ENCODE data around the gene PAK5.

PAK5 gene

GRCh38 chr20:9573335-9574151 is 265.3 kb downstream of the PAK5 start:
- Histone ChIP-seq H4K20me1 (ENCODE audit: insufficient read depth, low read length) (no peaks in the 10 kb centered on the region), H3K27ac (ENCODE audit: low read length) (no peak overlapping the region), H3K4me1 (ENCODE audit: low read length) (no peaks in the 10 kb centered on the region), H3K4me2 (ENCODE audit: low read depth, low read length) (no peak overlapping the region), H3K4me3 (ENCODE audit: low read length) (no peak overlapping the region), H3K9me3 (replicated peaks; ENCODE audit: insufficient read depth, low read length) (no peaks in the 10 kb centered on the region), H3K36me3 (replicated peaks; ENCODE audit: insufficient read depth, low read length) (no peaks in the 10 kb centered on the region), H3K9ac (ENCODE audit: low read length) (no peak overlapping the region), H3F3A (ENCODE audit: insufficient read depth, low read length) (no peaks in the 10 kb centered on the region), H3K9me2 (replicated peaks; ENCODE audit: insufficient read depth, low read length) (no peaks in the 10 kb centered on the region), H3K27me3 (replicated peaks; ENCODE audit: insufficient read depth, low read length) (no peaks in the 10 kb centered on the region), H3K79me2 (ENCODE audit: low read length) (no peaks in the 10 kb centered on the region), H2AFZ (ENCODE audit: low read length) (no peak overlapping the region)
- TF ChIP-seq EZH2phosphoT487 (IDR thresholded peaks at IDR 0.05; ENCODE audit: low read length) (no peak), EZH2 (optimal IDR thresholded peaks at IDR 0.05; ENCODE audit: low read depth, low read length) (no peak)
- no peak for DNase-seq

DNA sequence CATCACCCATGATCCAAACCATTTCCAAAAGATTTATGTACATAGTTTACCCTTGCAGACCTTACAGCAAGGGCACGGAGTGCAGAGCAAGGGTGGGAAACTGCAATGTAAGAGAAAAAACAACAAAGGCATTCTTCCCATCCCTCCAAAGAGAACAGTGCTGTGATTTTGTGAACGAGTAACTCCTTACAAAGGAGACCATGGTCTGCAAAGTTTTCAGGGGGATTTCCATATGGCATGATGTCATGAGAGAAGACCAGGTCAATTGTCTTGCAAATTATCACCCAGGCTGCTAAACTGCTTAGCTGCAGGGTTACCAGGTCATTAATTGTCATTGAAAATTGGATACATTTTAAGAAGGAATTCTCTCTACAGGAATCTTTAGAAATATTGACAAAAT is 266.2 kb downstream of the PAK5 start:
- Histone ChIP-seq H4K20me1 (ENCODE audit: insufficient read depth, low read length) (no peaks in the 10 kb centered on the region), H3F3A (ENCODE audit: insufficient read depth, low read length) (no peaks in the 10 kb centered on the region), H3K9ac (ENCODE audit: low read length) (no peak overlapping the region)

GRCh38 chr20:9571783-9572182 is 267.1 kb downstream of the PAK5 start:
- Histone ChIP-seq H3K36me3 (replicated peaks; ENCODE audit: insufficient read depth, low read length) (no peaks in the 10 kb centered on the region), H3K4me2 (ENCODE audit: low read depth, low read length) (no peak overlapping the region), H3K27me3 (replicated peaks; ENCODE audit: insufficient read depth, low read length) (no peaks in the 10 kb centered on the region), H3K79me2 (ENCODE audit: low read length) (no peaks in the 10 kb centered on the region), H3K27ac (ENCODE audit: low read length) (no peak overlapping the region), H3K4me3 (ENCODE audit: low read length) (no peak overlapping the region), H3K4me1 (ENCODE audit: low read length) (no peaks in the 10 kb centered on the region), H3K9me2 (replicated peaks; ENCODE audit: insufficient read depth, low read length) (no peaks in the 10 kb centered on the region), H2AFZ (ENCODE audit: low read length) (no peak overlapping the region), H3F3A (ENCODE audit: insufficient read depth, low read length) (no peaks in the 10 kb centered on the region), H3K9me3 (replicated peaks; ENCODE audit: insufficient read depth, low read length) (no peaks in the 10 kb centered on the region), H4K20me1 (ENCODE audit: insufficient read depth, low read length) (no peaks in the 10 kb centered on the region), H3K9ac (ENCODE audit: low read length) (no peak overlapping the region)
- DNase-seq = no peak
- TF ChIP-seq, protein P1, sequence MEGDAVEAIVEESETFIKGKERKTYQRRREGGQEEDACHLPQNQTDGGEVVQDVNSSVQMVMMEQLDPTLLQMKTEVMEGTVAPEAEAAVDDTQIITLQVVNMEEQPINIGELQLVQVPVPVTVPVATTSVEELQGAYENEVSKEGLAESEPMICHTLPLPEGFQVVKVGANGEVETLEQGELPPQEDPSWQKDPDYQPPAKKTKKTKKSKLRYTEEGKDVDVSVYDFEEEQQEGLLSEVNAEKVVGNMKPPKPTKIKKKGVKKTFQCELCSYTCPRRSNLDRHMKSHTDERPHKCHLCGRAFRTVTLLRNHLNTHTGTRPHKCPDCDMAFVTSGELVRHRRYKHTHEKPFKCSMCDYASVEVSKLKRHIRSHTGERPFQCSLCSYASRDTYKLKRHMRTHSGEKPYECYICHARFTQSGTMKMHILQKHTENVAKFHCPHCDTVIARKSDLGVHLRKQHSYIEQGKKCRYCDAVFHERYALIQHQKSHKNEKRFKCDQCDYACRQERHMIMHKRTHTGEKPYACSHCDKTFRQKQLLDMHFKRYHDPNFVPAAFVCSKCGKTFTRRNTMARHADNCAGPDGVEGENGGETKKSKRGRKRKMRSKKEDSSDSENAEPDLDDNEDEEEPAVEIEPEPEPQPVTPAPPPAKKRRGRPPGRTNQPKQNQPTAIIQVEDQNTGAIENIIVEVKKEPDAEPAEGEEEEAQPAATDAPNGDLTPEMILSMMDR (IDR thresholded peaks at IDR 0.05; ENCODE audit: low read length) = no peak
- TF ChIP-seq EZH2 (optimal IDR thresholded peaks at IDR 0.05; ENCODE audit: low read depth, low read length) (no peak), EZH2phosphoT487 (IDR thresholded peaks at IDR 0.05; ENCODE audit: low read length) (no peak)

More for the DNA sequence above, 266.2 kb downstream of the PAK5 start:
- DNase-seq = no peak
- Histone ChIP-seq H3K4me3 (ENCODE audit: low read length) (no peak overlapping the region), H3K9me3 (replicated peaks; ENCODE audit: insufficient read depth, low read length) (no peaks in the 10 kb centered on the region), H2AFZ (ENCODE audit: low read length) (no peak overlapping the region), H3K36me3 (replicated peaks; ENCODE audit: insufficient read depth, low read length) (no peaks in the 10 kb centered on the region), H3K9me2 (replicated peaks; ENCODE audit: insufficient read depth, low read length) (no peaks in the 10 kb centered on the region), H3K4me2 (ENCODE audit: low read depth, low read length) (no peak overlapping the region), H3K4me1 (ENCODE audit: low read length) (no peaks in the 10 kb centered on the region), H3K27me3 (replicated peaks; ENCODE audit: insufficient read depth, low read length) (no peaks in the 10 kb centered on the region), H3K79me2 (ENCODE audit: low read length) (no peaks in the 10 kb centered on the region), H3K27ac (ENCODE audit: low read length) (no peak overlapping the region)
- TF ChIP-seq EZH2 (optimal IDR thresholded peaks at IDR 0.05; ENCODE audit: low read depth, low read length) (no peak), EZH2phosphoT487 (IDR thresholded peaks at IDR 0.05; ENCODE audit: low read length) (no peak)
- TF ChIP-seq, protein P1 (IDR thresholded peaks at IDR 0.05; ENCODE audit: low read length) = no peak

DNA sequence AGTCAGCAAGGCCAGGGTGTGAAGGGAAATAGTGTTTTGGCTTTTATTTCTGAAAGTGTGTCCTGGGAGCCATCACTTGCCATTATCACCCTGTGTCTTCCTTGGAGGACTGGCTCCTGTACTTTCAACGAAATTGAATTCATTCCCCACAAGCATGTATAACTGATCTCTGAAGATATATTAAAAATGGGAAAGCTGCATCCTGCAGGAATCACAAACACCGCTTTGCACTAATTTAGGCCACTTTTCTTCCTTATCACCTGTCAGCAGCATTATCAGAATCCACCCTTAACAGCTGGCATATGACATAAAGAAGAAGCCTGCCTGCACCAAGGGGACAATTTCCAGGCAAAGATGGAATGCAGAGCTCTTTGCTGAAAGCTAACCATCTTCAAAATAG is 268.3 kb downstream of the PAK5 start:
- H3K27me3 ChIP-seq (replicated peaks; ENCODE audit: insufficient read depth, low read length) = no peaks in the 10 kb centered on the region

More for the DNA sequence above, 268.3 kb downstream of the PAK5 start:
- Histone ChIP-seq H3K4me1 (ENCODE audit: low read length) (no peaks in the 10 kb centered on the region), H3K4me3 (ENCODE audit: low read length) (no peak overlapping the region), H3K9me3 (replicated peaks; ENCODE audit: insufficient read depth, low read length) (no peaks in the 10 kb centered on the region), H3K9me2 (replicated peaks; ENCODE audit: insufficient read depth, low read length) (no peaks in the 10 kb centered on the region), H3F3A (ENCODE audit: insufficient read depth, low read length) (no peaks in the 10 kb centered on the region), H3K4me2 (ENCODE audit: low read depth, low read length) (no peak overlapping the region), H3K36me3 (replicated peaks; ENCODE audit: insufficient read depth, low read length) (no peaks in the 10 kb centered on the region), H3K9ac (ENCODE audit: low read length) (no peak overlapping the region), H4K20me1 (ENCODE audit: insufficient read depth, low read length) (no peaks in the 10 kb centered on the region), H3K27ac (ENCODE audit: low read length) (no peak overlapping the region), H2AFZ (ENCODE audit: low read length) (no peak overlapping the region), H3K79me2 (ENCODE audit: low read length) (no peaks in the 10 kb centered on the region)
- TF ChIP-seq, protein P1 (IDR thresholded peaks at IDR 0.05; ENCODE audit: low read length) = no peak
- TF ChIP-seq EZH2 (optimal IDR thresholded peaks at IDR 0.05; ENCODE audit: low read depth, low read length) (no peak), EZH2phosphoT487 (IDR thresholded peaks at IDR 0.05; ENCODE audit: low read length) (no peak)
- no peak for DNase-seq
